Measurements from ENCODE around the gene ZBED1.
A peak's percentile ranks its signal among the peaks of the same experiment; 100 is the strongest.

The ZBED1 gene

GRCh38 chrX:2503591-2504500 is 3.1 kb upstream of the ZBED1 start:
- DNase-seq (ENCODE audit: low spot score), result no peak
- in situ Hi-C loops (cut with MboI; ENCODE audit: low sequenced_read_pairs, unreplicated experiment), result no loop called here
- TF ChIP-seq CTCF (IDR thresholded peaks at IDR 0.05; ENCODE audit: borderline replicate concordance, control extremely low read depth, extremely low read depth, insufficient read depth, missing control alignments), result no peak

GRCh38 chrX:2502668-2503519 is 2.1 kb upstream of the ZBED1 start:
- DNase-seq (ENCODE audit: low spot score), result no peak
- no peak for TF ChIP-seq CTCF (IDR thresholded peaks at IDR 0.05; ENCODE audit: borderline replicate concordance, control extremely low read depth, extremely low read depth, insufficient read depth, missing control alignments)
- in situ Hi-C loops (cut with MboI; ENCODE audit: low sequenced_read_pairs, unreplicated experiment), result no loop called here

GRCh38 chrX:2502120-2502667 is 1.4 kb upstream of the ZBED1 start:
- in situ Hi-C loops (cut with MboI; ENCODE audit: low sequenced_read_pairs, unreplicated experiment), result no loop called here
- no peak for DNase-seq (ENCODE audit: low spot score)
- TF ChIP-seq CTCF (IDR thresholded peaks at IDR 0.05; ENCODE audit: borderline replicate concordance, control extremely low read depth, extremely low read depth, insufficient read depth, missing control alignments), result no peak

GRCh38 chrX:2501559-2502102 is 855 bp upstream of the ZBED1 start:
- no peak for TF ChIP-seq CTCF (IDR thresholded peaks at IDR 0.05; ENCODE audit: borderline replicate concordance, control extremely low read depth, extremely low read depth, insufficient read depth, missing control alignments)
- DNase-seq (ENCODE audit: low spot score), result peak; percentile 41
- in situ Hi-C loops (cut with MboI; ENCODE audit: low sequenced_read_pairs, unreplicated experiment), result no loop called here

GRCh38 chrX:2500091-2500802 is 529 bp downstream of the ZBED1 start:
- TF ChIP-seq CTCF (IDR thresholded peaks at IDR 0.05; ENCODE audit: borderline replicate concordance, control extremely low read depth, extremely low read depth, insufficient read depth, missing control alignments), result no peak
- DNase-seq (ENCODE audit: low spot score), result peak; percentile 68
- in situ Hi-C loops (cut with MboI; ENCODE audit: low sequenced_read_pairs, unreplicated experiment), result no loop called here

All from GM13976 (cell line).